Osteocyte (in vitro differentiated cells): Measurements from ENCODE around the gene CDK19. TPM values are rescaled to one million over a fixed set of nuclear protein-coding genes. Genes with fewer than 3 reads are reported as not detected.
"Not testable (repeated sequence)": the region's sequence is repeated elsewhere in the genome, so short reads cannot be mapped to it uniquely, and the experiment has no call there.

ENCODE experiments used
- DNase-seq: peaks from one replicate; pipeline ENCODE4 v3.0.0; 2021; ENCODE audit warnings: mixed read lengths; ENCODE audit not compliant: unreplicated experiment; ENCODE audit errors: extremely low spot score
- H3K27ac Mint-ChIP-seq: one replicate; pipeline ENCODE4 v1.8.0; 2021; ENCODE audit warnings: mild to moderate bottlenecking, mixed read lengths; ENCODE audit not compliant: unreplicated experiment
- H3K27me3 Mint-ChIP-seq: one replicate; pipeline ENCODE4 v1.8.0; 2021; ENCODE audit warnings: mixed read lengths; ENCODE audit not compliant: unreplicated experiment
- H3K36me3 Mint-ChIP-seq: one replicate; pipeline ENCODE4 v1.8.0; 2021; ENCODE audit warnings: mixed read lengths; ENCODE audit not compliant: unreplicated experiment
- H3K4me1 Mint-ChIP-seq: one replicate; pipeline ENCODE4 v1.8.0; 2021; ENCODE audit warnings: mixed read lengths; ENCODE audit not compliant: unreplicated experiment
- H3K4me3 Mint-ChIP-seq: one replicate; pipeline ENCODE4 v1.8.0; 2021; ENCODE audit warnings: mild to moderate bottlenecking, moderate library complexity, mixed read lengths; ENCODE audit not compliant: unreplicated experiment
- H3K9me3 Mint-ChIP-seq: one replicate; pipeline ENCODE4 v1.8.0; 2021; ENCODE audit warnings: mixed read lengths; ENCODE audit not compliant: unreplicated experiment
- CTCF ChIP-seq: fragments of 200-600 bp; sonication (generic); IDR thresholded peaks from 2 replicates; pipeline ENCODE4 v1.5.0; 2021; ENCODE audit warnings: antibody characterized with exemption, mild to moderate bottlenecking, moderate library complexity
- total RNA-seq: library from RNA; stranded (reverse); gene quantifications from 2 replicates; pipeline ENCODE4 v1.2.1, GENCODE V29; 2021

Gene CDK19
- total RNA-seq, 1 donor from 2014 or later = 32.4 TPM

- Mint-ChIP-seq H3K4me3 (no peak overlapping the region), H3K36me3 (no peaks in the 10 kb centered on the region), H3K27me3 (no peaks in the 10 kb centered on the region), H3K4me1 (no peaks in the 10 kb centered on the region), H3K27ac (no peak overlapping the region), H3K9me3 (no peaks in the 10 kb centered on the region)
- no peak for TF ChIP-seq CTCF
- DNase-seq = no peak
Measured at GRCh38 chr6:110587328-110587727, 227.9 kb downstream of the CDK19 start.

- Mint-ChIP-seq H3K4me3 (no peak overlapping the region), H3K36me3 (peaks cover 3% of the 10 kb centered on the region), H3K9me3 (peaks cover 7% of the 10 kb centered on the region), H3K4me1 (peaks cover under 1% of the 10 kb centered on the region), H3K27ac (no peak overlapping the region), H3K27me3 (no peaks in the 10 kb centered on the region)
- no peak for TF ChIP-seq CTCF
- no peak for DNase-seq
Measured at GRCh38 chr6:110581679-110582078, 233.6 kb downstream of the CDK19 start.

GRCh38 chr6:110577596-110578167, 237.6 kb downstream of the CDK19 start:
- not testable (repeated sequence) for H3K9me3 Mint-ChIP-seq, H3K27me3 Mint-ChIP-seq, H3K36me3 Mint-ChIP-seq, H3K4me3 Mint-ChIP-seq, DNase-seq, H3K27ac Mint-ChIP-seq
- peaks cover 19% of the 10 kb centered on the region for H3K4me1 Mint-ChIP-seq

- peak overlapping the region; percentile 80 for H3K27ac Mint-ChIP-seq
- peak overlapping the region; percentile 44 for H3K4me3 Mint-ChIP-seq
- no peak for TF ChIP-seq CTCF
- H3K36me3 Mint-ChIP-seq = peaks cover 3% of the 10 kb centered on the region
- no peak for DNase-seq
- H3K27me3 Mint-ChIP-seq = no peaks in the 10 kb centered on the region
- H3K4me1 Mint-ChIP-seq = peaks cover 19% of the 10 kb centered on the region
- peaks cover 7% of the 10 kb centered on the region for H3K9me3 Mint-ChIP-seq
Measured at GRCh38 chr6:110575925-110576463, 239.3 kb downstream of the CDK19 start.

GRCh38 chr6:110574817-110575216, 240.5 kb downstream of the CDK19 start:
- H3K4me1 Mint-ChIP-seq = peaks cover 19% of the 10 kb centered on the region
- peaks cover 3% of the 10 kb centered on the region for H3K36me3 Mint-ChIP-seq
- H3K27me3 Mint-ChIP-seq = no peaks in the 10 kb centered on the region
- DNase-seq = no peak
- H3K27ac Mint-ChIP-seq = no peak overlapping the region
- no peak for TF ChIP-seq CTCF
- peaks cover 7% of the 10 kb centered on the region for H3K9me3 Mint-ChIP-seq
- H3K4me3 Mint-ChIP-seq = no peak overlapping the region
